ENCODE measurements around the gene RPS6KA5. TPM values are rescaled to one million over a fixed set of nuclear protein-coding genes. Genes with fewer than 3 reads are reported as not detected.

RPS6KA5 gene
- total RNA-seq, 2 donors from 2014 or later: 3.3 to 5.1 TPM

DNA sequence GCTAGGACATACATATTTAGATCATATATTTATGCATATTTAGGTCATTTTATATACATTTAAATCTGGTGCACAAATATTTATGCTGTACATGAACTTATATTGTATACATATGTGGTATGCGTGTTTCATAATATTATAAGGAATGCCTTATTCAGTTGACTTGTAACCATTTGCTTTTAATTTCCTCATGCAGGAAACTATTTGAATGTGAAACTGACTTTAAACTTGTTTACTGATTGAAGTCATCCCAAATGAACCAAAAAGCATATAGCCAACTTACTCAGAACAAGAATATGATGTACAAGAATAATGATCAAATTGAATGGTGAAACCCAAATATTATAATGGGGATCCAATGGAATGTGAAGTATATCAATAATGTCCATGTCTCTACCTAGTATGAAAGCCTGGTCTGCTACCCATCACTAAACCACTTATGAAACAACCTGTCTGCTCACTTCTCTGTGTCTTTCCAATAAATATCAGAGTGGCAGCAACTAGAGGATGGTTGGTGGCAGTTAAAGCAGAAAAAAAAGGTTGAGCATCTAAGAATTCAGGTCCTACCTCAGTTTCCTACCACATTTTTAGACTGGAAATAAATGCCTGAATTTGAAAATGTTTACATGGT, 38.3 kb downstream of the RPS6KA5 start:
- no peaks in the 10 kb centered on the region for H3K36me3 ChIP-seq (ENCODE audit: control insufficient read depth, insufficient read depth, low read length)
- H3K4me1 ChIP-seq (ENCODE audit: control insufficient read depth, insufficient read depth, low read length): no peaks in the 10 kb centered on the region
- Mint-ChIP-seq H3K9me3 (no peaks in the 10 kb centered on the region), H3K27ac (no peak overlapping the region), H3K36me3 (ENCODE audit: low read depth) (no peaks in the 10 kb centered on the region), H3K4me1 (no peaks in the 10 kb centered on the region), H3K4me3 (no peak overlapping the region), H3K27me3 (ENCODE audit: insufficient read depth) (no peaks in the 10 kb centered on the region)
- no peaks in the 10 kb centered on the region for H3K9me3 ChIP-seq (ENCODE audit: control insufficient read depth, low read length)
- H3K27me3 ChIP-seq (ENCODE audit: control insufficient read depth, insufficient read depth, low read length, poor library complexity, severe bottlenecking): no peaks in the 10 kb centered on the region
- DNase-seq: no peak
- WGBS, 2 experiments (ENCODE audit: insufficient coverage in 1 of 2, insufficient read length in 1 of 2): 100% methylated on average over 1 of the region's 1 CpG; no CpG with 5 or more reads in 1 of the 2 experiments
- H3K27ac ChIP-seq (ENCODE audit: low read depth, low read length): no peak overlapping the region
- TF ChIP-seq, protein P1, sequence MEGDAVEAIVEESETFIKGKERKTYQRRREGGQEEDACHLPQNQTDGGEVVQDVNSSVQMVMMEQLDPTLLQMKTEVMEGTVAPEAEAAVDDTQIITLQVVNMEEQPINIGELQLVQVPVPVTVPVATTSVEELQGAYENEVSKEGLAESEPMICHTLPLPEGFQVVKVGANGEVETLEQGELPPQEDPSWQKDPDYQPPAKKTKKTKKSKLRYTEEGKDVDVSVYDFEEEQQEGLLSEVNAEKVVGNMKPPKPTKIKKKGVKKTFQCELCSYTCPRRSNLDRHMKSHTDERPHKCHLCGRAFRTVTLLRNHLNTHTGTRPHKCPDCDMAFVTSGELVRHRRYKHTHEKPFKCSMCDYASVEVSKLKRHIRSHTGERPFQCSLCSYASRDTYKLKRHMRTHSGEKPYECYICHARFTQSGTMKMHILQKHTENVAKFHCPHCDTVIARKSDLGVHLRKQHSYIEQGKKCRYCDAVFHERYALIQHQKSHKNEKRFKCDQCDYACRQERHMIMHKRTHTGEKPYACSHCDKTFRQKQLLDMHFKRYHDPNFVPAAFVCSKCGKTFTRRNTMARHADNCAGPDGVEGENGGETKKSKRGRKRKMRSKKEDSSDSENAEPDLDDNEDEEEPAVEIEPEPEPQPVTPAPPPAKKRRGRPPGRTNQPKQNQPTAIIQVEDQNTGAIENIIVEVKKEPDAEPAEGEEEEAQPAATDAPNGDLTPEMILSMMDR (conservative IDR thresholded peaks at IDR 0.05): no peak
- no peak overlapping the region for H3K4me3 ChIP-seq (ENCODE audit: low read length)
- H3K9ac ChIP-seq (ENCODE audit: extremely low read depth, low read length, poor library complexity, severe bottlenecking): no peak overlapping the region

DNA sequence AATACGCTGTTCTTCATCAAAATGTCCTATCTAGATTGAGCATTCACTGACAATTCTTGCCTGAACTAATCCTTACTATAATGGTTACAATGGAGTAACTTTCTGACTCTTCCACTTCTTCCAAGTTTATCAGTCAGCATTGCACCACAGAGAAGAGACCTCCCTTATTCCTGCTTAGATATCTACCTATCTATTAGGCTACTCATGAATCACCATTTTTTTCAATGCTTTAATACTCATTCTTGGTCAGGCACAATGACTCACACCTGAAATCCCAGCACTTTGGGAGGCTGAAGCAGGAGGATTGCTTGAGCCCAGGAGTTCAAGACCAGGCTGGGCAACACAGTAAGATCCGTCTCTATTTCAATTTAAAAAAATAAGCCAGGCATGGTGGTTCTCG, 39.3 kb downstream of the RPS6KA5 start:
- H3K36me3 ChIP-seq (ENCODE audit: control insufficient read depth, insufficient read depth, low read length): no peaks in the 10 kb centered on the region
- Mint-ChIP-seq H3K9me3 (no peaks in the 10 kb centered on the region), H3K4me1 (no peaks in the 10 kb centered on the region), H3K36me3 (ENCODE audit: low read depth) (no peaks in the 10 kb centered on the region), H3K27ac (no peak overlapping the region), H3K4me3 (no peak overlapping the region), H3K27me3 (ENCODE audit: insufficient read depth) (no peaks in the 10 kb centered on the region)
- H3K4me1 ChIP-seq (ENCODE audit: control insufficient read depth, insufficient read depth, low read length): no peaks in the 10 kb centered on the region
- H3K9me3 ChIP-seq (ENCODE audit: control insufficient read depth, low read length): no peaks in the 10 kb centered on the region
- H3K9ac ChIP-seq (ENCODE audit: extremely low read depth, low read length, poor library complexity, severe bottlenecking): no peak overlapping the region
- WGBS, 2 experiments (ENCODE audit: insufficient coverage in 1 of 2, insufficient read length in 1 of 2): 90 to 92% methylated on average over 3 of the region's 3 CpGs
- no peaks in the 10 kb centered on the region for H3K27me3 ChIP-seq (ENCODE audit: control insufficient read depth, insufficient read depth, low read length, poor library complexity, severe bottlenecking)
- TF ChIP-seq, protein P1 (conservative IDR thresholded peaks at IDR 0.05): no peak
- H3K27ac ChIP-seq (ENCODE audit: low read depth, low read length): no peak overlapping the region
- no peak overlapping the region for H3K4me3 ChIP-seq (ENCODE audit: low read length)
- DNase-seq: no peak

DNA sequence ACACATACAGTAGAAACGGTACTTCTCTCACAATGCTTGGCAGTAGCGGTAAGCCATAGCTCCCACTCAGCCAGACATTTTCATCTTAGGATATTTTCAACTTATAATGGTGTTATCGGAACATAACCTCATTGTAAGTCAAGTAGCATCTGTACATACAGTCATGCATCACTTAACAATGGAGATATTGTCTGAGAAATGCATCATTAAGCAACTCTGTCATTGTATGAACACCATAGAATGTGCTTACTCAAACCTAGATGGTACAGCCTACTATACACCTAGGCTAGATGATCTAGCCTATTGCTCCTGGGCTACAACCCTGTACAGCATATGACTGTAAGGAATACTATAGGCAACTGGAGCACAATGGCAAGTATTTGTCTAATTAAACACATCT, 40.8 kb downstream of the RPS6KA5 start:
- H3K4me1 Mint-ChIP-seq: no peaks in the 10 kb centered on the region
- no peaks in the 10 kb centered on the region for H3K27me3 Mint-ChIP-seq (ENCODE audit: insufficient read depth)

More for the DNA sequence above, 40.8 kb downstream of the RPS6KA5 start:
- H3K4me3 Mint-ChIP-seq: no peak overlapping the region
- no peak overlapping the region for H3K27ac ChIP-seq (ENCODE audit: low read depth, low read length)
- no peaks in the 10 kb centered on the region for H3K9me3 Mint-ChIP-seq
- H3K4me1 ChIP-seq (ENCODE audit: control insufficient read depth, insufficient read depth, low read length): no peaks in the 10 kb centered on the region
- no peaks in the 10 kb centered on the region for H3K27me3 ChIP-seq (ENCODE audit: control insufficient read depth, insufficient read depth, low read length, poor library complexity, severe bottlenecking)
- no peak overlapping the region for H3K9ac ChIP-seq (ENCODE audit: extremely low read depth, low read length, poor library complexity, severe bottlenecking)
- H3K9me3 ChIP-seq (ENCODE audit: control insufficient read depth, low read length): no peaks in the 10 kb centered on the region
- H3K27ac Mint-ChIP-seq: no peak overlapping the region
- no peaks in the 10 kb centered on the region for H3K36me3 ChIP-seq (ENCODE audit: control insufficient read depth, insufficient read depth, low read length)
- no peak overlapping the region for H3K4me3 ChIP-seq (ENCODE audit: low read length)
- no peaks in the 10 kb centered on the region for H3K36me3 Mint-ChIP-seq (ENCODE audit: low read depth)
- no peak for DNase-seq
- TF ChIP-seq, protein P1 (conservative IDR thresholded peaks at IDR 0.05): no peak
- 92 to 94% methylated on average over 3 of the region's 3 CpGs for WGBS, 2 experiments (ENCODE audit: insufficient coverage in 1 of 2, insufficient read length in 1 of 2)

All from endodermal cell (in vitro differentiated cells).